Right renal pelvis (tissue), 4 donors: ENCODE data around the gene TELO2. TPM values are rescaled to one million over a fixed set of nuclear protein-coding genes. Genes with fewer than 3 reads are reported as not detected.

Source experiments
- DNase-seq, 4 donors: peaks; one replicate each; pipeline ENCODE4 v3.0.0-alpha.2; 2013; ENCODE audit warnings: low read depth in 4 of 4, low spot score in 3 of 4, missing footprints in 1 of 4
- polyA plus RNA-seq, 4 donors: library from polyadenylated mRNA; unstranded; fragments of 120-200 nt; gene quantifications; one replicate each; pipeline ENCODE4 v1.2.1, GENCODE V29; 2013; ENCODE audit not compliant: insufficient read length in 4 of 4

Gene TELO2
- polyA plus RNA-seq, 4 donors, result 25.9 to 48.7 (median 30.5) TPM

GRCh38 chr16:1511662-1512569 is 18.8 kb downstream of the TELO2 start:
- DNase-seq, result no peak

DNA sequence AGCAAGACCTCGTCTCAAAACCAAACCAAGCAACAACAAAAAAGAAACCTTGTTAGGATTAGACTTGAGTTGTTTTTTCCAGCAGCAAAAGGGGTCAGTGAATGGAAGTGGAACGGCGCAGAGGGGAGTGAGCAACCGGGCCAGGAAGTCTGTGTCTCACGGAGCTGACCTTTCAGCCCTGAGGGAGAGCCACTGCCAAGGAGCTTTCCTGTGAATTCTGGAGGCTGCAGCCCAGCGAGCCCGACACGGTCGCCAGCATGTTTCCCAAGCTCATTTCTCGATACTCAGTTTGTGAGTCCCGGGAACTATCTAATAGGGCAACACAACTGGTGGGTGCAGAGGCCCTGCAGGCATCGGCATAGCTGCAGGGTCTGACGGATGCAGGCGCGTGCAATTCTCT is 19.6 kb downstream of the TELO2 start:
- DNase-seq, result no peak

DNA sequence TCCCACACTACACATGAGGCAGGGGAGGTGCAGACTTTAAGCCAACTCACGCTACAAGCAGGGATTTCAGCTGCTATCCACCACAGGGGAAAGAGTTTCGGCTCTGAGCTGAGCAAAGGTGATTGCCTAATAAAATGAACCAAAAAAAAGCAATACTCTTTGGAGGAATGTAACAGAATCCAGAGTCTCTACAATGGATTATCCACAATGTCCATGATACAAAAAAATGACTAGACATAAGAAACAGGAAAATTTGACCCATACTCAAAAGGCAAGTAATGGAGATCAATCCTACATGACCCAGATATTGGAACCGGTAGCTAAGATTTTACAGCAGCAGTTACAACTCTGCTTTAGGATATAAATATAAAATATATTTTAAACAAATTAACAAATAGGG is 21.3 kb downstream of the TELO2 start:
- DNase-seq, result no peak

DNA sequence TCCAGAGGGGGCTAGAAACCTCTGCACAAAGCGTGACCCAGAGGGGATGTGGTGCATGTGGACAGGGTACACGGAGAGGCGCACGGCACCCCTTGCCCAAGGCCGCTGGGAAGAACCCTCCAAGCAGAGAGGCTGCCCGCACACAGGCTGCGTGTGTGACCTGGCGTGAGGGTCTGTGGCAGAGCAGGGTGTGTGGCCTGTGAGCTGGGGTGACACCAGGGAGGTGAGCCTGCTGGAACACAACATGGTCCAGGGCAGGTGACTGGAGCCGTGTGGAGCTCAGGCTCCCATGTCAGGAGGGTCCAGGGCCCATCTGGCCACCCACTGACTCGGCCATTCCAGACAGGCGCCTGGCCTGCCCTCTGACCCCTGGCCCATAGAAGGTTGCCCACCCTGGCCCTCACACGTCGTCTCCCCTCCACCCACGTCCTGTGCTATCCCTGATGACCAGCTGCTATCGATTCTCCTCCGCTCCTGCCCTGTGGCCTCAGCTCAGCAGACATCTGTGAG is 25.5 kb downstream of the TELO2 start:
- DNase-seq, result no peak

GRCh38 chr16:1519831-1520230 is 26.7 kb downstream of the TELO2 start:
- DNase-seq, result no peak

DNA sequence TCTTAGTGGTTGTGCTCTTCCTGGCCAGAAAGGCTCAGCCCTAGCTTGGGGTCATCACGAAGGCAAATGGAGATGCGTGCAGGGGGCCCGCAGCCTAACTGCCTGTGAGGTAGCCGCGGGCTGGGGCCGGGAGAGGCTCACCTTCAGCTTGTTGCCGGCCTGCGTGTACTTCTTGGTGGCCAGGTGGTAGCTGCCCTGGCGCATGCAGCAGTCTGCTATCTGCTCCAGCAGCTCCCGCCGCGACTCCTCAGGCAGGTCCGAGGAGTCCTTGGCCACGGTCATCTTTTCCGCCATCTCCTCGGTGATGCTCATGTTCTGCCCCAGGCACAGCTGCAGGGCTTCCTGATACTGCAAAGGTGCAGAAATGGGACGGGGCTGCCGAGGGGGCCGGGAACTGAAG is 27.3 kb downstream of the TELO2 start:
- no peak for DNase-seq

- DNase-seq, result no peak
These were observed 30.6 kb downstream of the TELO2 start for GRCh38 chr16:1523581-1524245.

DNA sequence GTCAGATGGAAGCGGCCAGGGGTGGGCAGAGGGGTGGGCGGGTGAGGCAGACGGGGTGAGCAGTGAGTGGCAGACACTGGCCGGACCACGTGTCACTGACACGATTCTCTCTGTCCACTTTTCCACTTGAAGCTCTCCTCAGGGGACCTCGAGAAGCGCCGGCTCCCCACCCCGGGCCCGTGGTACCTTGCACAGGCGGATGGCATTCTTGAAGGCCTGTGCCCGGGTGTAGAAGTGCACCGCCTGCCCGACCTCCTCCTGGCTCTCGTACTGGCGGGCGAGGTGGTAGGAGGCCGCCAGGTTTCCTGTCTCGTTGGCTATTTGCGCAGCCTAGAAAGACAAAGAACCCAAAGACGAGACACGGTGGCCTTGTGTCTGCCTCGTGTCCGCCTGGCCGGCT is 31.2 kb downstream of the TELO2 start:
- DNase-seq, result no peak

DNA sequence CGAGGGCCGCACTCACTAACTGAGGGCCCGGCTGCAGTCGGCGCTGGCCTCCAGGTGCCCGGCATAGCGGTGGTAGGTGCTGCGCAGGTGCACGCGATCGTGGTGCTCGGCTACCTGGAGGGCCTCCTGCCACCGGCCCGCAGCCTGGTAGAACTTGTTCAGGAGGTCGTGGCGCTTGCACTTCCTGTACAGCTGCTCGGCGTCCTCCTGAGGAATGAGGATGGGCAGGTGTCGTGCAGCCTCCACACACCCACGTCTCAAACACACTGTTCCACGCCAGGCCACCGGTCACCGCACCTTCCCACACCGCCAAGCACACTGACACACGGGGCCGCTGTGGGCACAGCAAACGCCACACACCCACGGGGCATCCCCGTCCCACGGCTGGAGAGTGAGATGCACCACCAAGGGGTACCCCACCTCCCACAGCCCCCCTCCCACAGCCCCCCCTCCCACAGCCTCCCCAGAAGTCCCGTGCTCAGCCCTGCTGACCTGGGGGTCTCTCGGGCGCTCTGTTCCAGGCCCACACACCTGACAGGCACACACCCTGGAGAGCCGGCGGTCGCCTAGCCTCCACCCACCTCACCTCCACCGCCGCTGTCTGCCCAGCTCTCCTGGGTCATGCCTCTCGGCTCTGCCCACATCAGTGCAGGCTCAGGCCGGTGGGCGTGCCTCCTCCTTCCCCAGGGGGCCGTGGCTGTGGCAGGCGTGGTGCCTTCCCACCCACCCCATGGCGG is 32.9 kb downstream of the TELO2 start:
- DNase-seq, result no peak

GRCh38 chr16:1526608-1527555 is 33.7 kb downstream of the TELO2 start:
- DNase-seq, result no peak

DNA sequence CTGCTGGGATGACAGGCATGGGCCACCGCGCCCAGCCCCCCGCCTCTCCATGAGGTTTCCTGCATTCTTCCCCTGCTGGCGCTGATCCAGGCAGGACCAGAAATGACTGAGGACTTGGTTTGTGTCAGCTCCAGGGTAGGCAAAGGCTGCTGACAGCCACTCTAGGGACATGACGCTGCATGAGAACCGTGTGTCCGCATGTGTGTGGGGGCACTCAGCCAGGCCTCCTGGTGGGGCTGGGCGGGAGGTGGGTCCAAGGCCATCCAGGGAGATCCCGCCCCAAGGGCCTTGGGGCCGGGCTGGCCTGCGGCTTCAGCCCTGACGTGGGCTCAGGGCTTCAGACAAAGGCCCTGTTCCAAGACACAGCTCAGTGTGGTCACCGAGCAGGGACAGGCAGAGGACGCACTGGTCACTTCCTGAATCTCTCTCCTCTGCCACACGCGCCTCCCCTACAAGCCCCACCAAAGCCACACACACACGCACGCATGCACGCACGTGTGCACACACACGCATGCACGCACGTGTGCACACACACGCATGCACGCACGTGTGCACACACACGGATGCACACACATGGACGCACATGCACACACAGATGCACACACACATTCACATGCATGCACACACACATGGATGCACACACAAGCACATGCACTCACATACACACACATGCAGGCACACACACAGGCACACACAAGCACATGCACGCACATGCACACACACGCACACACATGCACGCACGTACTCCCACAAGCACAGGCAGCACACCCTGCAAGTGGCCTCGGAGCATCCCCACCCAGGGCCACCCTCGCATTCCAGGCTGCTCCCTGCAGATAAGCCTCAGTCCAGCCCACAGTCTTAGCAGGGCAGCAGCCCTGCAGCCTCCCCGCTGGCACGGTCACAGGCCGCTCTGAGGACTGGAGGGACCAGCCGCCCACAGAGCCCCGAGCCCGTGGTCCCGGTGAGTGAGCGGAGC is 35.0 kb downstream of the TELO2 start:
- no peak for DNase-seq

- DNase-seq, result no peak
These were observed 35.9 kb downstream of the TELO2 start for GRCh38 chr16:1528921-1529537.

DNA sequence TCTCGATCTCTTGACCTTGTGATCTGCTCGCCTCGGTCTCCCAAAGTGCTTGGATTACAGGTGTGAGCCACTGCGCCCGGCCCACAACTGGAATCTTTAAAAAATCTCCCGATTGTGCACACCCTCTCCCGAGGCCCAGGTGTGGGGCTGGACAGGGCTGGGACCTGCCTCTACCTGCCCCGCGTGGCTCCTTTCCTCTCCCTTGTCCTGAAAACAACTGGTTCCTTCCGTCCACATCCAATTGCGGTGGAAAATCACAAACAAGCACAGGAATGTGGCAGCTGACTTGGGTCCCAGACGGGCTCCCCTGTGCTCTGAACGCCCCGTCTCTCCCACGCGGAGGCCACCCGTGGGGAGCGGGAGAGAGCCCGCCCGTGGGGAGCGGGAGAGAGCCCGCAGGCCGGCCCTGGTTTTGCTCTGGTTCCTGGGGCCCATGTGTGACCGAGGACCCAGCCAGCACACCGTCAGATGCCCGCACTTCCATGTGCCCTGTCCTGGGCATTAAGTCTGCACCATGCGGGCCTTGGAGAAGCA is 37.3 kb downstream of the TELO2 start:
- DNase-seq, result no peak

- peak in 1 of 4 donors; percentile 53 for DNase-seq
These were observed 37.9 kb downstream of the TELO2 start for GRCh38 chr16:1530883-1531637.

DNA sequence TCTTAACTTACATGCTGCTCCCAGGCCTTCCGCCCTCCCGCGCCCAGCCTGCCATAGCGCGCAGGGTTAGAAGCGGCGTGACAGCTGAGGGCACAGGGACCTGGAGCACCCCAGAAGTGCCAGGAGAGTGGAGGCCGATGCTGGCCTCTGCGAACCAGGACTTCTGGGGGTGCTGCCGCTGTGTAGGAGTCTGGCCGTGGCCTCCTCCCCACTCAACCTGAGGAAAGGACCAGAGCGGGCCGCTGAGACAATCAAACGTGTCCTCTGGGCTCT is 38.4 kb downstream of the TELO2 start:
- DNase-seq, result no peak

- DNase-seq, result no peak
These were observed 39.1 kb downstream of the TELO2 start for GRCh38 chr16:1532081-1532760.

- DNase-seq, result no peak
These were observed 39.6 kb downstream of the TELO2 start for GRCh38 chr16:1532771-1533170.
